GM18909 (cell line): ENCODE data around the gene ARHGEF1.

Experiments
- ATAC-seq: cut with Tn5 transposase; IDR thresholded peaks from one replicate; pipeline ENCODE4 v1.9.1; 2021; ENCODE audit warnings: mild to moderate bottlenecking; ENCODE audit not compliant: unreplicated experiment, poor library complexity

ARHGEF1 gene

GRCh38 chr19:41901707-41902360 is 18.9 kb downstream of the ARHGEF1 start:
- no peak for ATAC-seq

- ATAC-seq: no peak
Observed at GRCh38 chr19:41902594-41902993, 19.6 kb downstream of the ARHGEF1 start.

GRCh38 chr19:41903193-41903953 is 20.4 kb downstream of the ARHGEF1 start:
- no peak for ATAC-seq

- no peak for ATAC-seq
Observed at GRCh38 chr19:41904118-41904870, 21.3 kb downstream of the ARHGEF1 start.

- ATAC-seq: no peak
Observed at GRCh38 chr19:41905273-41906002, 22.5 kb downstream of the ARHGEF1 start.

GRCh38 chr19:41906271-41906670 is 23.3 kb downstream of the ARHGEF1 start:
- ATAC-seq: no peak

GRCh38 chr19:41906916-41907680 is 24.1 kb downstream of the ARHGEF1 start:
- ATAC-seq: no peak

- ATAC-seq: no peak
Observed at GRCh38 chr19:41907994-41908615, 25.1 kb downstream of the ARHGEF1 start.

- no peak for ATAC-seq
Observed at GRCh38 chr19:41908724-41909464, 25.9 kb downstream of the ARHGEF1 start.

GRCh38 chr19:41909706-41910105 is 26.7 kb downstream of the ARHGEF1 start:
- ATAC-seq: no peak

- ATAC-seq: no peak
Observed at GRCh38 chr19:41910240-41910991, 27.4 kb downstream of the ARHGEF1 start.

- no peak for ATAC-seq
Observed at GRCh38 chr19:41910992-41911888, 28.3 kb downstream of the ARHGEF1 start.

GRCh38 chr19:41911889-41912731 is 29.1 kb downstream of the ARHGEF1 start:
- ATAC-seq: no peak

- no peak for ATAC-seq
Observed at GRCh38 chr19:41912899-41913537, 30.0 kb downstream of the ARHGEF1 start.

GRCh38 chr19:41913538-41914423 is 30.8 kb downstream of the ARHGEF1 start:
- no peak for ATAC-seq
